Activated T-cell treated with anti-CD3 and anti-CD28 coated beads, Interleukin-2, amount 50 U/mL, for 1 hour (primary cell): ENCODE results near the gene XPA.

Experiments used
- DNase-seq: peaks from one replicate; pipeline ENCODE4 v3.0.0-alpha.2; 2020

The XPA gene

GRCh38 chr9:97647996-97648395, 49.1 kb downstream of the XPA start:
- no peak for DNase-seq

GRCh38 chr9:97645720-97646119, 51.4 kb downstream of the XPA start:
- DNase-seq: no peak

GRCh38 chr9:97640325-97640724, 56.8 kb downstream of the XPA start:
- no peak for DNase-seq

GRCh38 chr9:97638666-97639065, 58.5 kb downstream of the XPA start:
- DNase-seq: no peak

- DNase-seq: no peak
These were observed 60.2 kb downstream of the XPA start for GRCh38 chr9:97636903-97637302.

GRCh38 chr9:97635026-97635425, 62.1 kb downstream of the XPA start:
- DNase-seq: no peak

- no peak for DNase-seq
These were observed 63.2 kb downstream of the XPA start for GRCh38 chr9:97633859-97634490.

GRCh38 chr9:97632985-97633858, 63.9 kb downstream of the XPA start, which contains the start of the genes NCBP1 and TSTD2:
NCBP1 (plus strand) TSS chr9:97633821; CDS start chr9:97633882, 61 bp downstream.
TSTD2 (minus strand) TSS chr9:97633368; CDS start chr9:97627562, 5,806 bp downstream.
- peak; percentile 93 for DNase-seq

- DNase-seq: peak; percentile 29
These were observed 64.7 kb downstream of the XPA start for GRCh38 chr9:97632248-97632984.

GRCh38 chr9:97630591-97630990, 66.5 kb downstream of the XPA start:
- no peak for DNase-seq

GRCh38 chr9:97629156-97629555, 68.0 kb downstream of the XPA start:
- no peak for DNase-seq

GRCh38 chr9:97628668-97629067, 68.5 kb downstream of the XPA start:
- no peak for DNase-seq

GRCh38 chr9:97627624-97628023, 69.5 kb downstream of the XPA start:
- DNase-seq: no peak

GRCh38 chr9:97625620-97626019, 71.5 kb downstream of the XPA start:
- DNase-seq: no peak
